ENCODE results near the gene SH3BGR. TPM values are rescaled to one million over a fixed set of nuclear protein-coding genes. Genes with fewer than 3 reads are reported as not detected.
A peak's percentile ranks its signal among the peaks of the same experiment; 100 is the strongest.

SH3BGR gene
- total RNA-seq, 2 donors from 2014 or later: 3.1 to 3.2 TPM

DNA sequence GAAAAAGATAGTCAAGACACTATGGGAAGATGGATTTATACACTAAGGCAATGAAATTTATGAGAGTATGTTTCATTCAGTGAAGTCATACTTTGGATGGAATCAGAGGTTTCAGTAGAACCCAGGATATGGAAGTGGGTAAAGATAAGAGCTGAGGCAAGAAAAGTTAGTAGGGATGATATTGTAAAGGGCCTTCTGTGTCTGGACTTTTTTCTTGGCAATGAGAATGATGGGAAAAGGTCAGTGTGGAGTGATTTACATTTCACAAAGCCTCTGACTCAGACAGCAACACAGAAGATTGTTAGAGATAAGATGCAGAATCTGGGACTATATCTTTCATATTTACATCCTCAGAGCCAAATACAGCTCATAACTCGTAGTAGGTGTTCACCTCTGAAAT, 32.1 kb downstream of the SH3BGR start:
- no peak for ATAC-seq
- Mint-ChIP-seq H3K9me3 (no peaks in the 10 kb centered on the region), H3K36me3 (no peaks in the 10 kb centered on the region), H3K27ac (no peak overlapping the region)
- no peak for DNase-seq (ENCODE audit: low spot score in 2 of 2)

DNA sequence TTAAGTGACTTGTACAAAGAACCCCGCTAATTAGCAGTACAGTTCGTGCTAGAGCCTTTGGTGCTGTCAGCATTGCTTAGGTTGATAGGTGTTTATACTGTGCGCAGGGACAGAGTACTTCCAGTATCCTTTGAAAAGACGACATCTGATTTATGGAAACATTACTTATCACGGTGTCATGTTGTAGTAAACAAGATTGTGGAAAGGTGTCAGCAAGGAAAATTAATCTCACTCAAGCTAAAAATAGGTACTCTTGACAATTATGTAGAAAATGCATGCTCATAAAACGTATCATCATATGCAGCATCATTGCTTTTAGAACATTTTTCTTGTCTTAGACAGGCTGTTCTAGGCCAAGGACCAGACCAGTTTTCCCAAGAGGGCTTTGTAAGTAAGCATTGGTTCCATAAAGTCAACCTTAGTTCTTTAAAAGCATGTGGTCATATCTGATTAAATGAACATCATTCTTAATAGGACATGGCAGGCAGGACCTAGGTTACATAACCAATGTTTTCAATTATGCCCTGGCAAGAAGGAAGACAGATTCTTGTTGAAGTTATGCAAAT, 33.0 kb downstream of the SH3BGR start:
- ATAC-seq (no peak), DNase-seq (ENCODE audit: low spot score in 2 of 2) (no peak)
- Mint-ChIP-seq H3K36me3 (no peaks in the 10 kb centered on the region), H3K9me3 (no peaks in the 10 kb centered on the region), H3K27ac (no peak overlapping the region)

DNA sequence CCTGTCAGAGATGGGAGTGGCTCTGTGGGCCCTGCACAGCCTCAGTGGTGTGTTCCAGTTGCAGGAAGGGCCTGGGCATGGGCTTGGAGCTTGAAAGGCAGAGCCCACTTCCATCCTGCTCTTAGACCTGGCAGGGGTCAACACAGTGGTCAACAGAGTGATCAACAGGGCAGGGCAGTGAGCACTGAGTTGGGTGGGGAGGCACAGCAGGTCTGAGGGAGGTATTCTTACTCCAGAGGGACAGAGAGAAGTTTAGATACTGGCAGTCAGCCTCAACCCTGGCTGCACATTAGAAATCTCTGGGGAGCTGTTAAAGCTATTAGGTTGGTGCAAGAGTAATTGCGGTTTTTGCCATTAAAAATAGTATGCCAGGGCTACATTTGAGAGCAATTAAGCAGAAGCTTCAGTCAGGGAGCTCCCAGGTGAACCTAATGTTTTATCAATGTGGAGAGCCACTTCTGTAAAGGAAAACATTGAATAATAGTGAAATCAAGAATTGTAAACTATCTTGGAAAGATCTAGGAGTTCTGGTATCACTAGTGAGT, 37.7 kb downstream of the SH3BGR start:
- DNase-seq (ENCODE audit: low spot score in 2 of 2) (no peak), ATAC-seq (no peak)
- Mint-ChIP-seq H3K9me3 (peaks cover 3 to 4% of the 10 kb centered on the region in 2 donors), H3K27ac (peak overlapping the region in 1 of 2 donors; percentile 25), H3K36me3 (no peaks in the 10 kb centered on the region)

GRCh38 chr21:39499156-39499555, 47.4 kb downstream of the SH3BGR start:
- DNase-seq (ENCODE audit: low spot score in 2 of 2) (no peak), ATAC-seq (no peak)
- Mint-ChIP-seq H3K27ac (no peak overlapping the region), H3K9me3 (peaks cover 4 to 5% of the 10 kb centered on the region in 2 donors), H3K36me3 (peaks cover 0 to 5% of the 10 kb centered on the region in 2 donors)

DNA sequence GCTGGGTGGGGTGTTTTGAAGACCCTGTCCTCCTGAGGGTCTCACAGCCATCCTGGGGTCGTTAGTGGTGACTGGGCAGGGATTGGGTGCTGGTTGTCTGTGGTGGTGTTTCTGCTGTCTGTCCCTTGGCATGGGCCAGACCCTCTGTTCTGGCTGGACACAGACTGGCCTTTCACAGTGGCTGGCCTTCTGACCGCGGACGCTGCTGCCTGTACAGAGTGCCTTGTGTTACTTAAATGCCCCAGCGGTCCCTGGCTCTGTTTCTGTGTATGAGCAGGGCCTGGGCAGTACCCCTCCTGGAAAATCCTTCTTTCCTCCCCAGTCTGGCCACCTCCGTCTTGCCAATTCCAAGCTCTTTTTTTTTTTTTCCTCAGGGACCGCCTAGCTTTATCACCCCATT, 50.9 kb downstream of the SH3BGR start:
- Mint-ChIP-seq H3K27ac (no peak overlapping the region), H3K36me3 (peaks cover 0 to 8% of the 10 kb centered on the region in 2 donors), H3K9me3 (peaks cover 0 to 12% of the 10 kb centered on the region in 2 donors)
- ATAC-seq (no peak), DNase-seq (ENCODE audit: low spot score in 2 of 2) (no peak)

GRCh38 chr21:39503123-39503762, 51.5 kb downstream of the SH3BGR start:
- peaks cover 0 to 8% of the 10 kb centered on the region in 2 donors for H3K36me3 Mint-ChIP-seq
- ATAC-seq (no peak), DNase-seq (ENCODE audit: low spot score in 2 of 2) (no peak)
- no peak overlapping the region for H3K27ac Mint-ChIP-seq
- peaks cover 0 to 12% of the 10 kb centered on the region in 2 donors for H3K9me3 Mint-ChIP-seq

GRCh38 chr21:39504230-39504629, 52.5 kb downstream of the SH3BGR start:
- peaks cover 0 to 8% of the 10 kb centered on the region in 2 donors for H3K36me3 Mint-ChIP-seq
- ATAC-seq (no peak), DNase-seq (ENCODE audit: low spot score in 2 of 2) (no peak)
- H3K27ac Mint-ChIP-seq: no peak overlapping the region
- H3K9me3 Mint-ChIP-seq: peaks cover 0 to 12% of the 10 kb centered on the region in 2 donors

DNA sequence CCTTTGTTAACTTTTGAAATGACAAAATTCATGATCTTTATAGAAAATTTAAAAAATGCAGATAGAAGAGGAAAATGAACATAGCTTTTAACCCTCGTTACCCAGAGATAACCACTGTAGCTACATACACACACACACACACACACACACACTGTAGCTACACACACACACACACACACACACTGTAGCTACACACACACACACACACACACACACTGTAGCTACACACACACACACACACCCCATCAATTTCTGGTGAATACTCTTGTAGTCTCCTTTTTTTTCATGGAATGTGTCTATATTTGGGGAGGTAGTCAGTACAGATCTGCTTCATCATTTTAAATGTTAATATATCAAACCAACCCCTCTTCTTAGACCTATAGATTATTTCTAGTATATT, 58.5 kb downstream of the SH3BGR start:
- H3K9me3 Mint-ChIP-seq: peaks cover 0 to 12% of the 10 kb centered on the region in 2 donors
- peaks cover 0 to 8% of the 10 kb centered on the region in 2 donors for H3K36me3 Mint-ChIP-seq
- H3K27ac Mint-ChIP-seq: no peak overlapping the region
- DNase-seq (ENCODE audit: low spot score in 2 of 2) (no peak), ATAC-seq (no peak)

GRCh38 chr21:39511102-39511501, 59.3 kb downstream of the SH3BGR start:
- H3K9me3 Mint-ChIP-seq: peaks cover 0 to 8% of the 10 kb centered on the region in 2 donors
- DNase-seq (ENCODE audit: low spot score in 2 of 2) (no peak), ATAC-seq (no peak)
- H3K27ac Mint-ChIP-seq: peak overlapping the region in 1 of 2 donors; percentile 56
- peaks cover 0 to 8% of the 10 kb centered on the region in 2 donors for H3K36me3 Mint-ChIP-seq

GRCh38 chr21:39513735-39514134, 62.0 kb downstream of the SH3BGR start:
- DNase-seq (ENCODE audit: low spot score in 2 of 2) (no peak), ATAC-seq (no peak)
- H3K36me3 Mint-ChIP-seq: no peaks in the 10 kb centered on the region
- H3K9me3 Mint-ChIP-seq: no peaks in the 10 kb centered on the region
- H3K27ac Mint-ChIP-seq: no peak overlapping the region

- ATAC-seq (no peak), DNase-seq (ENCODE audit: low spot score in 2 of 2) (no peak)
- Mint-ChIP-seq H3K9me3 (no peaks in the 10 kb centered on the region), H3K36me3 (no peaks in the 10 kb centered on the region), H3K27ac (no peak overlapping the region)
Observed at GRCh38 chr21:39515684-39516472, 64.1 kb downstream of the SH3BGR start.

GRCh38 chr21:39518055-39518846, 66.5 kb downstream of the SH3BGR start:
- Mint-ChIP-seq H3K9me3 (no peaks in the 10 kb centered on the region), H3K36me3 (no peaks in the 10 kb centered on the region), H3K27ac (no peak overlapping the region)
- DNase-seq (ENCODE audit: low spot score in 2 of 2) (peak in 1 of 2 donors; percentile 45), ATAC-seq (peak; percentile 56 to 82)

GRCh38 chr21:39518847-39519210, 67.1 kb downstream of the SH3BGR start:
- no peak overlapping the region for H3K27ac Mint-ChIP-seq
- ATAC-seq (no peak), DNase-seq (ENCODE audit: low spot score in 2 of 2) (no peak)
- H3K36me3 Mint-ChIP-seq: no peaks in the 10 kb centered on the region
- no peaks in the 10 kb centered on the region for H3K9me3 Mint-ChIP-seq

- Mint-ChIP-seq H3K9me3 (no peaks in the 10 kb centered on the region), H3K36me3 (no peaks in the 10 kb centered on the region), H3K27ac (no peak overlapping the region)
- DNase-seq (ENCODE audit: low spot score in 2 of 2) (no peak), ATAC-seq (no peak)
Observed at GRCh38 chr21:39519835-39520234, 68.1 kb downstream of the SH3BGR start.

DNA sequence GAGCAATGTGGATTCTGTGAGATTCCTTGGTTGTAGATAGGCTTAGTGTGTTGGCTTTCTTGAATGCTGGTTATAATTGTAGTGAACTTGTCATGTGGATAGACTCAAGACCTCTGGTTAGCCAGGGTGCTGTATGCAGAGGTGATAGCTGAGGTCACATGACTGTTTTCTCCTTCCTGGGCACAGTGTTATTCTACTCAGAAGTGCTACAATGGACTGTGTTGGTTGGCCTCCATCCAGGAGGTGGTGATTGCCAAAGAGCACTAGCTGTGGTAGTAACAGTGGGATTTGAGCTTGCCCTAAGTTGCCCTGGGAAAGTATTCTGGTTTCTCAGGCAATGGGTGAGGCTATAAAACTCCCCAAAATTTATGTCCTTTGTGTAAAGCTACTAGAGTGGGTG, 71.6 kb downstream of the SH3BGR start:
- Mint-ChIP-seq H3K9me3 (no peaks in the 10 kb centered on the region), H3K27ac (no peak overlapping the region), H3K36me3 (no peaks in the 10 kb centered on the region)
- no peak for DNase-seq (ENCODE audit: low spot score in 2 of 2)
- no peak for ATAC-seq

- ATAC-seq: no peak
Observed at GRCh38 chr21:39523915-39524314, 72.1 kb downstream of the SH3BGR start.

GRCh38 chr21:39525129-39525528, 73.4 kb downstream of the SH3BGR start:
- no peaks in the 10 kb centered on the region for H3K36me3 Mint-ChIP-seq
- H3K27ac Mint-ChIP-seq: no peak overlapping the region
- no peak for DNase-seq (ENCODE audit: low spot score in 2 of 2)
- H3K9me3 Mint-ChIP-seq: no peaks in the 10 kb centered on the region
- no peak for ATAC-seq

More at GRCh38 chr21:39523915-39524314, 72.1 kb downstream of the SH3BGR start:
- no peak for DNase-seq (ENCODE audit: low spot score in 2 of 2)
- H3K36me3 Mint-ChIP-seq: no peaks in the 10 kb centered on the region
- H3K9me3 Mint-ChIP-seq: no peaks in the 10 kb centered on the region
- H3K27ac Mint-ChIP-seq: no peak overlapping the region
